HepG2 (cell line): ENCODE measurements around the gene PIEZO2. TPM values are rescaled to one million over a fixed set of nuclear protein-coding genes. Genes with fewer than 3 reads are reported as not detected.

ENCODE experiments used
- GATA4 ChIP-seq: sonication (generic); IDR thresholded peaks from 2 replicates; pipeline ENCODE4 v1.6.1; 2016; ENCODE audit warnings: antibody characterized with exemption, low read depth, borderline replicate concordance
- ISL2 ChIP-seq: sonication (generic); formaldehyde crosslinking; IDR thresholded peaks from 2 replicates; pipeline ENCODE4 v1.5.0; 2020; ENCODE audit warnings: missing genetic modification reagents
- NFAT5 ChIP-seq: sonication (generic); formaldehyde crosslinking; IDR thresholded peaks from 2 replicates; pipeline ENCODE4 v1.4.0; 2020; ENCODE audit warnings: missing genetic modification reagents
- POLR2G ChIP-seq: fragments of 200-400 bp; formaldehyde crosslinking; IDR thresholded peaks from 2 replicates; pipeline ENCODE4 v1.6.1; 2018; ENCODE audit warnings: mild to moderate bottlenecking, low read depth, low read length, moderate library complexity
- ZNF382 ChIP-seq: sonication (generic); formaldehyde crosslinking; IDR thresholded peaks from 2 replicates; pipeline ENCODE4 v1.5.0; 2020; ENCODE audit warnings: missing genetic modification reagents, mild to moderate bottlenecking, borderline replicate concordance
- ZNF446 ChIP-seq: sonication (generic); formaldehyde crosslinking; IDR thresholded peaks from 2 replicates; pipeline ENCODE4 v1.5.0; 2020; ENCODE audit warnings: mild to moderate bottlenecking, missing genetic modification reagents
- ZNF512B ChIP-seq: sonication (generic); formaldehyde crosslinking; IDR thresholded peaks from 2 replicates; pipeline ENCODE4 v1.5.1; 2020; ENCODE audit warnings: missing genetic modification reagents, mild to moderate bottlenecking, borderline replicate concordance
- polyA plus RNA-seq, 8 experiments: library from polyadenylated mRNA; depleted of rRNA in 3 of 8; stranded (reverse) in 7 of 8; unstranded in 1 of 8; fragments of >200 nt; fragmentation: Illumina TruSeq in 4 of 8; extraction: Trizol in 4 of 8; gene quantifications; 2 replicates each; pipeline versions ENCODE4 v1.2.1 to v1.2.3, GENCODE V29; 2011 to 2016; ENCODE audit warnings: low read depth in 4 of 8, missing spikeins in 1 of 8, mixed read lengths in 1 of 8; ENCODE audit not compliant: insufficient read depth in 1 of 8
- total RNA-seq, 5 experiments: library from RNA; depleted of rRNA; stranded (reverse); fragments of >200 nt; fragmentation: Illumina TruSeq; extraction: Trizol; gene quantifications; 2 replicates each; pipeline ENCODE4 v1.2.3, GENCODE V29; 2016; ENCODE audit warnings: low read depth in 1 of 5
- TF ChIP-seq, protein P1 (sequence below): sonication (generic); IDR thresholded peaks from 2 replicates; pipeline ENCODE4 v1.6.1; 2016; ENCODE audit warnings: low read depth, borderline replicate concordance
- TF ChIP-seq, protein P2 (sequence below): sonication (generic); formaldehyde crosslinking; IDR thresholded peaks from 2 replicates; pipeline ENCODE4 v1.5.1; 2020; ENCODE audit warnings: mild to moderate bottlenecking, missing genetic modification reagents, borderline replicate concordance
- TF ChIP-seq, protein P3 (sequence below): IDR thresholded peaks from 2 replicates; pipeline ENCODE4 v1.6.1; 2012; ENCODE audit warnings: inconsistent platforms
- TF ChIP-seq, protein P4 (sequence below): IDR thresholded peaks from 2 replicates; pipeline ENCODE4 v1.6.1; 2016; ENCODE audit warnings: missing compliant biosample characterization, missing genetic modification reagents, borderline replicate concordance

PIEZO2 gene
- total and polyA plus RNA-seq, 2 of the 13 experiments (the other 11 are each of a cell fraction or from before 2014, with no cell fraction given), result 15.2 to 27.2 TPM

DNA sequence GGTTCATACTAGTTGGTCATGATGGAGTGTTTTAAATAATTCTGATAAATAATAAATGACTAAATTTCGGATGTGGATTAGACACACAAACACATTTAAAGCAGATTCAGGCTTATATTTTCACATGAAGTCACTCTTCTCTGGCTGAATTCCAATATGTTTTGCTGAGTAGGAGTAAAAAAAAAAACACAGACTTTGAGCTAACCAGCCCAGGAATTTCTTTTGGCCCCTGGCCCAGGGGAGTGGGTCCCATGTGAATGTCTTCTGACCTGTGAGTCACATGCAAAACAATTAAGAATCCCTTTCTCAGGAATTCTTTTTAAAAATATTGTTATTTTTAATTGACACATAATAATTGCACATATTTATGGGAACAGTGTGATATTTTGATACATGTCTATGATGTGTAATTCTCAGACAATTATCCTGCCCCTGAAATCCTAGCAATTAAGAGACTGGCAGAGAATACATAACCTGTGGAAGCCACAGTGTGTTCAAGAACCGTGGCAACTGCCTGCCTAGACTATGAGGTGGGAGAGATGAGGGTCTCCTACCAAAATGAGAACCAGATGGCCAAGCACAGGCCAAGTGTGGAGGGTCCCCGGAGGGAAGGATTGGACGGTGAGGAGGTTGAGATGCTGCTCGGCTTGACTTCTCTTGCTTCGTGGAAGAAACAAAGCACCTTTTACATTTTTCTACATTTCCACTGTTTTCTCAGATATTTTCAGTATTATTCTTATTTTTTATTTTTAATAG, 236.4 kb downstream of the PIEZO2 start (continued):
- TF ChIP-seq, protein P1, sequence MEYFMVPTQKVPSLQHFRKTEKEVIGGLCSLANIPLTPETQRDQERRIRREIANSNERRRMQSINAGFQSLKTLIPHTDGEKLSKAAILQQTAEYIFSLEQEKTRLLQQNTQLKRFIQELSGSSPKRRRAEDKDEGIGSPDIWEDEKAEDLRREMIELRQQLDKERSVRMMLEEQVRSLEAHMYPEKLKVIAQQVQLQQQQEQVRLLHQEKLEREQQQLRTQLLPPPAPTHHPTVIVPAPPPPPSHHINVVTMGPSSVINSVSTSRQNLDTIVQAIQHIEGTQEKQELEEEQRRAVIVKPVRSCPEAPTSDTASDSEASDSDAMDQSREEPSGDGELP, result 0 out of 2 replicates have a peak, but pooled peaks have one; percentile 10
- no peak for TF ChIP-seq ZNF382 (CRISPR knock-in tag)
- TF ChIP-seq POLR2G, result no peak
- TF ChIP-seq ZNF446 (CRISPR knock-in tag), result no peak
- TF ChIP-seq, protein P2, sequence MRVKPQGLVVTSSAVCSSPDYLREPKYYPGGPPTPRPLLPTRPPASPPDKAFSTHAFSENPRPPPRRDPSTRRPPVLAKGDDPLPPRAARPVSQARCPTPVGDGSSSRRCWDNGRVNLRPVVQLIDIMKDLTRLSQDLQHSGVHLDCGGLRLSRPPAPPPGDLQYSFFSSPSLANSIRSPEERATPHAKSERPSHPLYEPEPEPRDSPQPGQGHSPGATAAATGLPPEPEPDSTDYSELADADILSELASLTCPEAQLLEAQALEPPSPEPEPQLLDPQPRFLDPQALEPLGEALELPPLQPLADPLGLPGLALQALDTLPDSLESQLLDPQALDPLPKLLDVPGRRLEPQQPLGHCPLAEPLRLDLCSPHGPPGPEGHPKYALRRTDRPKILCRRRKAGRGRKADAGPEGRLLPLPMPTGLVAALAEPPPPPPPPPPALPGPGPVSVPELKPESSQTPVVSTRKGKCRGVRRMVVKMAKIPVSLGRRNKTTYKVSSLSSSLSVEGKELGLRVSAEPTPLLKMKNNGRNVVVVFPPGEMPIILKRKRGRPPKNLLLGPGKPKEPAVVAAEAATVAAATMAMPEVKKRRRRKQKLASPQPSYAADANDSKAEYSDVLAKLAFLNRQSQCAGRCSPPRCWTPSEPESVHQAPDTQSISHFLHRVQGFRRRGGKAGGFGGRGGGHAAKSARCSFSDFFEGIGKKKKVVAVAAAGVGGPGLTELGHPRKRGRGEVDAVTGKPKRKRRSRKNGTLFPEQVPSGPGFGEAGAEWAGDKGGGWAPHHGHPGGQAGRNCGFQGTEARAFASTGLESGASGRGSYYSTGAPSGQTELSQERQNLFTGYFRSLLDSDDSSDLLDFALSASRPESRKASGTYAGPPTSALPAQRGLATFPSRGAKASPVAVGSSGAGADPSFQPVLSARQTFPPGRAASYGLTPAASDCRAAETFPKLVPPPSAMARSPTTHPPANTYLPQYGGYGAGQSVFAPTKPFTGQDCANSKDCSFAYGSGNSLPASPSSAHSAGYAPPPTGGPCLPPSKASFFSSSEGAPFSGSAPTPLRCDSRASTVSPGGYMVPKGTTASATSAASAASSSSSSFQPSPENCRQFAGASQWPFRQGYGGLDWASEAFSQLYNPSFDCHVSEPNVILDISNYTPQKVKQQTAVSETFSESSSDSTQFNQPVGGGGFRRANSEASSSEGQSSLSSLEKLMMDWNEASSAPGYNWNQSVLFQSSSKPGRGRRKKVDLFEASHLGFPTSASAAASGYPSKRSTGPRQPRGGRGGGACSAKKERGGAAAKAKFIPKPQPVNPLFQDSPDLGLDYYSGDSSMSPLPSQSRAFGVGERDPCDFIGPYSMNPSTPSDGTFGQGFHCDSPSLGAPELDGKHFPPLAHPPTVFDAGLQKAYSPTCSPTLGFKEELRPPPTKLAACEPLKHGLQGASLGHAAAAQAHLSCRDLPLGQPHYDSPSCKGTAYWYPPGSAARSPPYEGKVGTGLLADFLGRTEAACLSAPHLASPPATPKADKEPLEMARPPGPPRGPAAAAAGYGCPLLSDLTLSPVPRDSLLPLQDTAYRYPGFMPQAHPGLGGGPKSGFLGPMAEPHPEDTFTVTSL (CRISPR knock-in tag), result no peak; the same call in 1 of the 2 replicates
- TF ChIP-seq, protein P3, sequence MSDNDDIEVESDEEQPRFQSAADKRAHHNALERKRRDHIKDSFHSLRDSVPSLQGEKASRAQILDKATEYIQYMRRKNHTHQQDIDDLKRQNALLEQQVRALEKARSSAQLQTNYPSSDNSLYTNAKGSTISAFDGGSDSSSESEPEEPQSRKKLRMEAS, result no peak
- TF ChIP-seq GATA4, result no peak
- TF ChIP-seq NFAT5, result no peak
- TF ChIP-seq, protein P4, sequence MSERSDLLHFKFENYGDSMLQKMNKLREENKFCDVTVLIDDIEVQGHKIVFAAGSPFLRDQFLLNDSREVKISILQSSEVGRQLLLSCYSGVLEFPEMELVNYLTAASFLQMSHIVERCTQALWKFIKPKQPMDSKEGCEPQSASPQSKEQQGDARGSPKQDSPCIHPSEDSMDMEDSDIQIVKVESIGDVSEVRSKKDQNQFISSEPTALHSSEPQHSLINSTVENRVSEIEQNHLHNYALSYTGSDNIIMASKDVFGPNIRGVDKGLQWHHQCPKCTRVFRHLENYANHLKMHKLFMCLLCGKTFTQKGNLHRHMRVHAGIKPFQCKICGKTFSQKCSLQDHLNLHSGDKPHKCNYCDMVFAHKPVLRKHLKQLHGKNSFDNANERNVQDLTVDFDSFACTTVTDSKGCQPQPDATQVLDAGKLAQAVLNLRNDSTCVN (CRISPR knock-in tag), result no peak
- no peak for TF ChIP-seq ISL2
- TF ChIP-seq ZNF512B (CRISPR knock-in tag), result no peak
